AG09319 (cell line): Measurements from ENCODE around the gene SCRN1.

Source experiments
- DNase-seq: peaks from one replicate; pipeline ENCODE4 v3.0.0-alpha.2; 2010; ENCODE audit warnings: low read depth; ENCODE audit errors: extremely low read depth
- CTCF ChIP-seq: IDR thresholded peaks from 2 replicates; pipeline ENCODE4 v1.5.1; 2011; ENCODE audit warnings: low read depth, mild to moderate bottlenecking, inconsistent platforms, low read length, moderate library complexity

The SCRN1 gene

DNA sequence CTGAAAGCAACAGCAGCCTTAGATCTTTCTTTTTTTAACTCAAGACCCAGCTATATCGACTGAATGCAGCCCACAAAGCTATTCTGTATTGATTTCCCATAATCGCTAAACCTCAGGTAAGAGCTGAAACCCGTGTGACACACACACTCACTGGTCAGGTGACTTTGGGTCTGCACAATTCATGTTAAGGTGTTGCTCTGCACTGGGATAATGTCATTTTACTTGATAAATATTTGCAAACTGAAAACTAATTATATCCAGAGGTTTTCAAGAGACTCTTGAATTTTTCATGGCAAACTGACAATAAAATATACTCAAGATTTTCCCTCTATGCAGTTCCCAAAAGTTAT lies 33.1 kb downstream of the SCRN1 start:
- TF ChIP-seq CTCF, result no peak
- no peak for DNase-seq

DNA sequence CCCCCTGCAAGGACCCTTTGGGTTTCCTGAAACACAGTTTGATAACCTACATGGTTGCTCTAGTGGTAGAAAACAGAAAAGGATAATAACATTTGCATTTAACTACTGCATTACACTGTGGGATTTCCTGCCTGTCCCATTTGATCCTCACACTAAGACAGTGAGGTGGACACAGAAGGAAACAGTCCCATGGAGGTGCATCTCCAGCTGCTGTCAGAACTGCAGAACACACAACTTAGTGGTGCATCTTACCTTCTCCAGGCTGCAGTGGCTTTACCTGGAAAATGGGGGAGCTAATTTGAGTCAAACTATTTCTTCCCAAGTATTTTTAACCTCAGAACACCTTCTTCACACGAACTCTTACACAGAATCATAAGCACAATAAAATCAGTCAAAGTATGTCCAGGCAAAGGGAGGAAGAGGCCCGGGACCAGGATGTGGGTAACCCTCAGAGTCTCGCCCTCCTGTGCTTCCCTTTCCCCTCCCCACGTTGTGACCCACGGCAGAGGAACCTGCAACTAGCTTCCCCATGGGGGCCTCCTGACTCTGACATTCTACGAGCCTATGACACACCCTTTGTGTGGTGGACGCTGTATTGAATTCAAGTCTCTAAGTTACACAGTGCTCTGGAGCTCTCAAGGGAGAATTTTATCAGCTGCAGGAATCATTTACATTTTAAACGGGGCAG lies 33.7 kb downstream of the SCRN1 start:
- no peak for TF ChIP-seq CTCF
- no peak for DNase-seq

DNA sequence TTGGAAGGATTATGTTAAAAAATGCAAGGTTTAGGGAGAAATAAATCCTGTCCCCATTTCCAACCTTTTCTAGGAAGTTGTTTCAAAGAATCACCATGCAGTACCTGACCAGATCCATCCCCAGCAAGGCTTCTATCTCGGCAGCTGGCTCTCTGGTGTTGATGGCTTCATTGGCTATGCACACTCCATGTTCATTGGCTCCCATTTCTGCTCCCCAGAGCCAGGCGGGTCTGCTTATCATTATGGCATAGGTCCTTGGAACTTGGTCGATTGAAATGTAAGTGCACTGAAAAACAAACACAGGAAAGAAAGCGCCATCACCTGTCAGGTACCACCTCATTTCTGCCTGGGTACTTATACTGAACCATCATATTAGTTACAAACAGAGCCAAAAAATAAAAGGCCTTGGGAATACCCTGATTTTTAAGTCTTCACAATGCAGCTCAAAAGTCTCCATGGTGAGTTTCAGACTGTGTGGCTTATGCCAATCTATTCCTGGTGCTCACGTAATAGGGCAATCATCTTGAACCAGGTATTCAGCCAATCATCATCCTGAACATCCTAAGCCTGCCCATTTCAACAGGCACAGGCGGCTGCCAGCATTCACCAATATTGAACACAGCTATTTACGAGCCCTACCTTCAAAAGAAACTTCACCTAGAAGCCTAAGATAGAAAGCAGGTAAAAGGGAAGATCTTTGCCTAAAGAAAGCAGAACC lies 34.4 kb downstream of the SCRN1 start:
- TF ChIP-seq CTCF, result no peak
- no peak for DNase-seq

DNA sequence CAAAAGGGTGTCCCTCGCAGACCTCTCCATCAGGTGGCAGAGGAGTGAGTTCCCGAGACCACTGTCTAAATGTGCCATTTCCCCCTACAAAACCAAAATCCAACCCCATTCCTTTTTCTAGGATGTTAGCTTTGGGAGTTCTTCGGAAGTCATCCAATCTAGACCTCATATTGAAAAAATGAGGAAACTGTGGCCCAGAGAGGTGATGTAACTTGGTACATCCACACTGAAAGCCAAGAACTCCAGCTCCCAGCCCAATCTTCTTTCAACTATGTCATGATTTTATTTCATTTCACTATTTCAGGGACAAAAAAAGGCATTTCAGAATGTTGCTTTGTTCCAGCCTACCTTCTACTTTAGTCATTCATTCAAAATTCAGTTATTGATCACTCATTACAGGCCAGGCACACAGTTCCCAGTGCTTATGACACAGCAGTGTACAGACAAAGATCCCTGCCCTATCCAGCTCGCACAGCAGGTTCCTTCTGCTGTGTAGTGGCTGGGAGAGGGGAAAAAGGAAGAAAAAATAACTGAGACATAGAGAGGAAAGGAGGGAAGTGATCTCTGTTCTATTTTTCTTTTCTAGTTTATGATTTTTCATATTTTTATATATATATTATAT lies 35.8 kb downstream of the SCRN1 start:
- no peak for TF ChIP-seq CTCF
- DNase-seq, result peak; percentile 30

GRCh38 chr7:29951206-29951605 lies 38.4 kb downstream of the SCRN1 start:
- no peak for DNase-seq
- TF ChIP-seq CTCF, result no peak

DNA sequence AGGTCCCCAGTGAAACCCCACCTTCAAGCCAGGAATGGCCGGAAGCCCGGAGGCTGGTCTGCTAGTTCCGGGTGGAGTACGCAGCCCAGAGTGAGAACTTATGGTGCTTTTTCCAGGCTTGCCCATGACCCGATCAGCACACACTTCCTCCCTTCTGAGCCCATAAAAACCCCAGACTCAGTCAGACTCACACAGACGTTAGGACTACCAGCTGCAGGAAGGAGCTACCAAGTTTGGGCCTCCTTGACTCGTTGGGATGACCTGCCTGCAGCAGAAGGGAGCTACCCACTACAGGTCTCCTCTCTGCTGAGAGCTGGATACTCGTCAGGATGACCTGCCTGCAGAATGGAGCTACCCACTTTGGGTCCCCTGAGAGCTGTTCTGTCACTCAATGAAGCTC lies 39.1 kb downstream of the SCRN1 start:
- no peak for TF ChIP-seq CTCF
- no peak for DNase-seq

DNA sequence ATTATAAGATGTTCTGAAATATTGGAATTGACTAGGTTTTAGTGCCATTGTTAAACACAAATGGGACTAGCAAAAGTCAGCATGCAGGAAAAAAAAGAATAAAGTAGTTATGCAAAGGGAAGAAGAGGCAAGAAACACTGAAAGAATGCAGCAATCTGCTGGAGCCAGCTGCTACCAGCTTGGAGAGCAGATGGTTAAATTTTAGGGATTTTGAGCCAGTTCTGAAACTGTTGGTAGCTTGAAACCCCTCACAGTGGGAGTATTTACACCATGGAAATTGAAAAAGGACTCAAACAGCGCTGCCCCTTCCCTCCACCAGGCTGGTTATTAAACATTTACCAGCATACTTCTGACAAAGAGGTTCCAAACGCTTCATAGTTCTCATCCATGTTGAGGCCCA lies 41.0 kb downstream of the SCRN1 start:
- TF ChIP-seq CTCF, result no peak
- DNase-seq, result no peak
